ENCODE results near the gene SYCP2L.

Gene SYCP2L

GRCh38 chr6:10886691-10887502, at the start of gene SYCP2L:
Gene SYCP2L (plus strand): TSS chr6:10887052. CDS start chr6:10887127, 75 bp downstream.
- ChIA-PET POLR2A (interaction anchor here (0.6 to 1.8 kb wide), 23 partner anchors 9 to 645 kb away, joined by 3 to 10 read pairs (median 3); partner anchors contain the start of genes C6orf52, MAK, NEDD9 and PAK1IP1), CTCF (interaction anchor here (0.5 to 2.6 kb wide), 30 partner anchors 8 to 1406 kb away, joined by 3 to 15 read pairs (median 3); partner anchors contain the start of gene MAK)
- Histone ChIP-seq H3K9me3 (ENCODE audit: control insufficient read depth, insufficient read depth, low read depth, low read length) (no peaks in the 10 kb centered on the region), H3K27ac (ENCODE audit: extremely low read depth, low read depth, low read length) (peak within 1 kb of the TSS; percentile 77), H3K4me1 (ENCODE audit: control insufficient read depth, insufficient read depth, low read length) (no peaks in the 10 kb centered on the region), H3K36me3 (ENCODE audit: control insufficient read depth in 2 of 2, insufficient read depth in 1 of 2, low read length in 2 of 2) (no peaks in the 10 kb centered on the region), H3K4me3 (ENCODE audit: low read depth, low read length) (peak within 1 kb of the TSS; percentile 70)
- TF ChIP-seq ZNF660 (tag by site-specific recombination; IDR thresholded peaks at IDR 0.05) (peak; percentile 95), FEZF1 (tag by site-specific recombination; IDR thresholded peaks at IDR 0.05) (peak; percentile 96), ZNF146 (tag by site-specific recombination; IDR thresholded peaks at IDR 0.05) (0 out of 2 replicates have a peak, but pooled peaks have one; percentile 30), OVOL3 (tag by site-specific recombination; IDR thresholded peaks at IDR 0.05) (peak; percentile 27; the same call in 1 of the 2 replicates), SP3 (tag by site-specific recombination; IDR thresholded peaks at IDR 0.05) (peak; percentile 73), ZSCAN23 (tag by site-specific recombination; IDR thresholded peaks at IDR 0.05) (no peak), ZNF837 (tag by site-specific recombination; IDR thresholded peaks at IDR 0.05) (0 out of 2 replicates have a peak, but pooled peaks have one; percentile 7), ZBTB1 (tag by site-specific recombination; IDR thresholded peaks at IDR 0.05) (no peak), ZNF501 (tag by site-specific recombination; IDR thresholded peaks at IDR 0.05) (no peak; the same call in 1 of the 2 replicates), ZNF24 (tag by site-specific recombination; IDR thresholded peaks at IDR 0.05) (peak; percentile 46; the same call in 1 of the 2 replicates), ZNF292 (tag by site-specific recombination; IDR thresholded peaks at IDR 0.05; ENCODE audit: borderline replicate concordance, low read depth) (no peak), WT1 (tag by site-specific recombination; IDR thresholded peaks at IDR 0.05) (0 out of 2 replicates have a peak, but pooled peaks have one; percentile 35), ZFP37 (tag by site-specific recombination; IDR thresholded peaks at IDR 0.05) (peak; percentile 56; the same call in 1 of the 2 replicates), ZNF324 (tag by site-specific recombination; IDR thresholded peaks at IDR 0.05) (peak; percentile 77), SP7 (tag by site-specific recombination; IDR thresholded peaks at IDR 0.05) (peak; percentile 82), PBX3 (CRISPR knock-in tag; IDR thresholded peaks at IDR 0.05) (no peak), ZBTB17 (tag by site-specific recombination; IDR thresholded peaks at IDR 0.05) (peak; percentile 98), ZIC2 (tag by site-specific recombination; IDR thresholded peaks at IDR 0.05) (peak; percentile 53), ZNF132 (tag by site-specific recombination; IDR thresholded peaks at IDR 0.05; ENCODE audit: borderline replicate concordance) (no peak), ZNF423 (tag by site-specific recombination; IDR thresholded peaks at IDR 0.05) (0 out of 2 replicates have a peak, but pooled peaks have one; percentile 63), PRDM6 (tag by site-specific recombination; IDR thresholded peaks at IDR 0.05) (peak; percentile 60), ZNF600 (tag by site-specific recombination; IDR thresholded peaks at IDR 0.05) (peak; percentile 72), ZNF692 (tag by site-specific recombination; IDR thresholded peaks at IDR 0.05) (peak; percentile 76), ZNF362 (tag by site-specific recombination; IDR thresholded peaks at IDR 0.05) (no peak), KLF1 (tag by site-specific recombination; IDR thresholded peaks at IDR 0.05) (peak; percentile 67), ZNF311 (tag by site-specific recombination; IDR thresholded peaks at IDR 0.05; ENCODE audit: borderline replicate concordance) (no peak), KLF7 (tag by site-specific recombination; IDR thresholded peaks at IDR 0.05; ENCODE audit: borderline replicate concordance) (peak; percentile 35; the same call in 1 of the 2 replicates), GLI4 (tag by site-specific recombination; IDR thresholded peaks at IDR 0.05) (no peak), ZNF404 (tag by site-specific recombination; IDR thresholded peaks at IDR 0.05) (no peak), KLF17 (tag by site-specific recombination; IDR thresholded peaks at IDR 0.05) (peak; percentile 46; the same call in 1 of the 2 replicates), ZNF133 (tag by site-specific recombination; IDR thresholded peaks at IDR 0.05) (no peak), BCL11B (tag by site-specific recombination; IDR thresholded peaks at IDR 0.05; ENCODE audit: low read depth) (no peak; the same call in 1 of the 2 replicates)
